ENCODE data around the gene NPM3. TPM values are rescaled to one million over a fixed set of nuclear protein-coding genes. Genes with fewer than 3 reads are reported as not detected.

NPM3 gene
- 99.8 to 127 TPM (median 116 TPM) in 5 replicates for total RNA-seq (2022; extraction: Qiagen RNA extraction; ENCODE audit: low read depth)

GRCh38 chr10:101782811-101783735 is at the start of gene NPM3:
Gene NPM3 (minus strand): TSS chr10:101783446. CDS start chr10:101783390, 56 bp downstream.

GRCh38 chr10:101818119-101818871 is 35.0 kb upstream of the NPM3 start, which contains the start of gene OGA:
Gene OGA (minus strand): TSS chr10:101818444. CDS start chr10:101818022, 422 bp downstream.

GRCh38 chr10:101775273-101776160 is 7.7 kb downstream of the NPM3 start, which contains the start of gene FGF8:
Gene FGF8 (minus strand): TSS chr10:101776114. CDS start chr10:101775900, 214 bp downstream.

Other genes with a start within 250 kb of the NPM3 start
- gene POLL, start 195.2 kb downstream of the NPM3 start, total RNA-seq (2022; extraction: Qiagen RNA extraction; ENCODE audit: low read depth) = 13.0 to 18.7 TPM (median 15.8 TPM) in 5 replicates
- 31.8 to 38.8 TPM (median 34.4 TPM) in 5 replicates for gene DPCD, start 195.1 kb downstream of the NPM3 start, total RNA-seq (2022; extraction: Qiagen RNA extraction; ENCODE audit: low read depth)
- gene FBXW4, start 88.3 kb downstream of the NPM3 start, total RNA-seq (2022; extraction: Qiagen RNA extraction; ENCODE audit: low read depth) = 18.0 to 23.6 TPM (median 21.2 TPM) in 5 replicates
- 0.09 to 0.27 TPM in 2 of 5 replicates, not detected in the others for gene FGF8, start 7.3 kb downstream of the NPM3 start, total RNA-seq (2022; extraction: Qiagen RNA extraction; ENCODE audit: low read depth)
- gene OGA, start 35.0 kb upstream of the NPM3 start, total RNA-seq (2022; extraction: Qiagen RNA extraction; ENCODE audit: low read depth) = 59.3 to 95.2 TPM (median 67.7 TPM) in 5 replicates
- gene KCNIP2, start 60.4 kb upstream of the NPM3 start, total RNA-seq (2022; extraction: Qiagen RNA extraction; ENCODE audit: low read depth) = 0.43 to 1.3 TPM (median 0.76 TPM) in 5 replicates